SK-N-MC (cell line): ENCODE data around the gene AK1.

Experiments
- DNase-seq: peaks from one replicate; pipeline ENCODE4 v3.0.0-alpha.2; 2011; ENCODE audit warnings: low read depth, low spot score
- H3K27ac ChIP-seq: fragments of 200-600 bp; sonication (generic); 2 replicates; pipeline ENCODE4 v1.5.1; 2016; ENCODE audit warnings: mixed run types
- H3K36me3 ChIP-seq: fragments of 200-600 bp; sonication (generic); 2 replicates; pipeline ENCODE4 v1.6.1; 2017; ENCODE audit warnings: antibody characterized with exemption, low read length, mixed read lengths; ENCODE audit not compliant: insufficient read depth
- H3K4me3 ChIP-seq: fragments of 200-600 bp; sonication (generic); 2 replicates; pipeline ENCODE4 v1.5.1; 2016
- H3K9ac ChIP-seq: fragments of 200-600 bp; sonication (generic); 2 replicates; pipeline ENCODE4 v1.8.0; 2017; ENCODE audit warnings: mixed run types, mixed read lengths; ENCODE audit not compliant: insufficient read length
- H3K9me3 ChIP-seq: fragments of 200-600 bp; sonication (generic); 2 replicates; pipeline ENCODE4 v1.6.1; 2017; ENCODE audit warnings: low read depth, mild to moderate bottlenecking, antibody characterized with exemption, low read length, moderate library complexity, mixed read lengths
- EZH2 ChIP-seq: fragments of 200-600 bp; sonication (generic); IDR thresholded peaks from one replicate; pipeline ENCODE4 v1.6.1; 2017; ENCODE audit warnings: antibody characterized with exemption
- FOXP2 ChIP-seq: optimal IDR thresholded peaks from 2 replicates; pipeline ENCODE3; 2011; ENCODE audit warnings: mild to moderate bottlenecking, moderate library complexity; ENCODE audit not compliant: insufficient read depth; ENCODE audit errors: extremely low read length, control extremely low read depth
- POLR2AphosphoS5 ChIP-seq: IDR thresholded peaks from 2 replicates; pipeline ENCODE4 v1.6.1; 2012; ENCODE audit warnings: mild to moderate bottlenecking, low read depth, low read length, borderline replicate concordance

AK1 gene

GRCh38 chr9:127867356-127868277 lies 9.9 kb downstream of the AK1 start:
- no peak overlapping the region for H3K27ac ChIP-seq
- no peaks in the 10 kb centered on the region for H3K36me3 ChIP-seq
- no peaks in the 10 kb centered on the region for H3K9me3 ChIP-seq
- no peak for DNase-seq
- no peak overlapping the region for H3K4me3 ChIP-seq
- TF ChIP-seq FOXP2 (no peak), POLR2AphosphoS5 (no peak), EZH2 (no peak)
- H3K9ac ChIP-seq = no peak overlapping the region

- Histone ChIP-seq H3K36me3 (no peaks in the 10 kb centered on the region), H3K9ac (no peak overlapping the region), H3K4me3 (no peak overlapping the region), H3K9me3 (no peaks in the 10 kb centered on the region), H3K27ac (no peak overlapping the region)
- DNase-seq = no peak
- TF ChIP-seq FOXP2 = no peak
- no peak for TF ChIP-seq EZH2
- TF ChIP-seq POLR2AphosphoS5 = no peak
Observed at GRCh38 chr9:127866535-127866934, 10.9 kb downstream of the AK1 start.

- TF ChIP-seq FOXP2 (no peak), POLR2AphosphoS5 (no peak), EZH2 (no peak)
- DNase-seq = no peak
Observed at GRCh38 chr9:127865645-127866464, 11.6 kb downstream of the AK1 start.

GRCh38 chr9:127863191-127863621 lies 14.3 kb downstream of the AK1 start:
- H3K36me3 ChIP-seq = no peaks in the 10 kb centered on the region
- no peak for TF ChIP-seq EZH2
- no peak for TF ChIP-seq POLR2AphosphoS5
- TF ChIP-seq FOXP2 = no peak
- no peak overlapping the region for H3K27ac ChIP-seq
- H3K4me3 ChIP-seq = no peak overlapping the region
- no peak overlapping the region for H3K9ac ChIP-seq
- no peak for DNase-seq
- no peaks in the 10 kb centered on the region for H3K9me3 ChIP-seq

More at GRCh38 chr9:127865645-127866464, 11.6 kb downstream of the AK1 start:
- Histone ChIP-seq H3K9ac (no peak overlapping the region), H3K36me3 (no peaks in the 10 kb centered on the region), H3K27ac (no peak overlapping the region), H3K9me3 (no peaks in the 10 kb centered on the region), H3K4me3 (no peak overlapping the region)

- no peaks in the 10 kb centered on the region for H3K36me3 ChIP-seq
- no peak overlapping the region for H3K27ac ChIP-seq
- TF ChIP-seq POLR2AphosphoS5 (no peak), FOXP2 (no peak), EZH2 (no peak)
- no peak overlapping the region for H3K4me3 ChIP-seq
- no peaks in the 10 kb centered on the region for H3K9me3 ChIP-seq
- no peak for DNase-seq
- H3K9ac ChIP-seq = no peak overlapping the region
Observed at GRCh38 chr9:127862075-127863011, 15.1 kb downstream of the AK1 start.

- no peak for TF ChIP-seq FOXP2
- TF ChIP-seq EZH2 = no peak
- no peak for TF ChIP-seq POLR2AphosphoS5
- no peak overlapping the region for H3K27ac ChIP-seq
- H3K9me3 ChIP-seq = no peaks in the 10 kb centered on the region
- no peak overlapping the region for H3K9ac ChIP-seq
- H3K4me3 ChIP-seq = no peak overlapping the region
- no peak for DNase-seq
- H3K36me3 ChIP-seq = no peaks in the 10 kb centered on the region
Observed at GRCh38 chr9:127860779-127861178, 16.7 kb downstream of the AK1 start.

- TF ChIP-seq EZH2 = no peak
- no peak for TF ChIP-seq POLR2AphosphoS5
- TF ChIP-seq FOXP2 = no peak
- Histone ChIP-seq H3K36me3 (no peaks in the 10 kb centered on the region), H3K9me3 (no peaks in the 10 kb centered on the region), H3K9ac (no peak overlapping the region), H3K27ac (no peak overlapping the region), H3K4me3 (no peak overlapping the region)
- no peak for DNase-seq
Observed at GRCh38 chr9:127860260-127860659, 17.2 kb downstream of the AK1 start.
